H1 (cell line): ENCODE data around the gene PRDM2. TPM values are rescaled to one million over a fixed set of nuclear protein-coding genes. Genes with fewer than 3 reads are reported as not detected.

Source experiments
- CTCF ChIA-PET: fragments of 300-600 bp; sonication (Branson Sonifier 250); formaldehyde crosslinking; loops from one replicate; lab custom pipeline; 2021; ENCODE audit not compliant: partially characterized antibody; lab: Charles Lee
- POLR2A ChIA-PET: fragments of 300-600 bp; sonication (Branson Sonifier 250); formaldehyde crosslinking; loops from one replicate; lab custom pipeline; 2021; ENCODE audit warnings: inconsistent platforms; ENCODE audit not compliant: partially characterized antibody; lab: Charles Lee
- DNase-seq, 2 experiments: peaks; one replicate each; pipeline versions ENCODE4 v3.0.0 to v3.0.0-alpha.2; 2010 to 2022; ENCODE audit warnings: low spot score in 2 of 2, low read depth in 1 of 2, mixed read lengths in 1 of 2
- FAIRE-seq: peaks from 2 replicates; lab custom pipeline; 2011; peaks lifted over from hg19 to GRCh38; lab: Jason Lieb, UNC
- H2AFZ ChIP-seq: 2 replicates; pipeline ENCODE4 v1.8.1; 2012; ENCODE audit warnings: low read length, inconsistent platforms
- H2AK5ac ChIP-seq: 2 replicates; pipeline ENCODE4 v1.6.1; 2013; ENCODE audit warnings: low read depth, low read length
- H2BK120ac ChIP-seq: replicated peaks from 2 replicates; pipeline ENCODE3; 2013; ENCODE audit warnings: low read depth, low read length, inconsistent platforms
- H2BK12ac ChIP-seq: 2 replicates; pipeline ENCODE4 v1.6.1; 2013; ENCODE audit warnings: low read depth, low read length
- H2BK15ac ChIP-seq: 2 replicates; pipeline ENCODE4 v1.6.1; 2013; ENCODE audit warnings: low read length
- H2BK20ac ChIP-seq: 2 replicates; pipeline ENCODE4 v1.6.1; 2013; ENCODE audit warnings: low read length
- H2BK5ac ChIP-seq: 2 replicates; pipeline ENCODE4 v1.6.1; 2013; ENCODE audit warnings: low read depth, low read length
- H3K14ac ChIP-seq: 2 replicates; pipeline ENCODE4 v1.6.1; 2013; ENCODE audit warnings: inconsistent platforms; ENCODE audit not compliant: insufficient read length
- H3K18ac ChIP-seq: 2 replicates; pipeline ENCODE4 v1.6.1; 2013; ENCODE audit warnings: low read length; ENCODE audit errors: extremely low read depth
- H3K23ac ChIP-seq: 2 replicates; pipeline ENCODE4 v1.6.1; 2013; ENCODE audit warnings: inconsistent platforms; ENCODE audit not compliant: insufficient read length
- H3K23me2 ChIP-seq: 2 replicates; pipeline ENCODE4 v1.6.1; 2013; ENCODE audit warnings: low read depth, low read length
- H3K27ac ChIP-seq: 2 replicates; pipeline ENCODE4 v1.6.1; 2011; ENCODE audit warnings: low read depth, low read length, inconsistent platforms
- H3K27me3 ChIP-seq, 4 experiments: replicated peaks in 1 of 4; 1 replicate in 1 of 4; 2 replicates in 3 of 4; pipeline versions ENCODE4 v1.6.1 to v1.8.1; 2011 to 2013; ENCODE audit warnings: low read length in 3 of 4, mild to moderate bottlenecking in 3 of 4, inconsistent platforms in 2 of 4, mixed read lengths in 2 of 4, moderate library complexity in 1 of 4; ENCODE audit not compliant: control insufficient read depth in 3 of 4, insufficient read depth in 3 of 4; ENCODE audit errors: extremely low read depth in 1 of 4
- H3K36me3 ChIP-seq, 4 experiments: 2 replicates each; pipeline versions ENCODE4 v1.6.1 to v1.8.1; 2011 to 2013; ENCODE audit warnings: mild to moderate bottlenecking in 4 of 4, low read length in 3 of 4, moderate library complexity in 2 of 4, control low read depth in 1 of 4, inconsistent platforms in 1 of 4; ENCODE audit not compliant: insufficient read depth in 4 of 4, control insufficient read depth in 2 of 4
- H3K4ac ChIP-seq: replicated peaks from 2 replicates; pipeline ENCODE3; 2013; ENCODE audit warnings: low read length, low read depth, mixed read lengths, inconsistent platforms; ENCODE audit not compliant: insufficient read length
- H3K4me1 ChIP-seq, 4 experiments: replicated peaks in 1 of 4; 1 replicate in 1 of 4; 2 replicates in 3 of 4; pipeline versions ENCODE4 v1.6.1 to v1.8.1; 2011 to 2013; ENCODE audit warnings: low read length in 3 of 4, inconsistent platforms in 2 of 4, mixed read lengths in 1 of 4; ENCODE audit not compliant: insufficient read depth in 4 of 4, control insufficient read depth in 3 of 4
- H3K4me2 ChIP-seq, 2 experiments: 2 replicates each; pipeline versions ENCODE4 v1.6.1 to v1.8.1; 2011 to 2013; ENCODE audit warnings: low read depth in 2 of 2, low read length in 2 of 2, control low read depth in 1 of 2, inconsistent platforms in 1 of 2, mild to moderate bottlenecking in 1 of 2; ENCODE audit not compliant: insufficient read depth in 1 of 2
- H3K4me3 ChIP-seq, 4 experiments: fragments of 200-600, 300-600 bp in 1 of 4; sonication (generic), shearing (Covaris generic), sonication (Bioruptor Twin) in 1 of 4; 2 replicates each; pipeline versions ENCODE4 v1.5.1 to v1.8.1; 2011 to 2016; ENCODE audit warnings: low read length in 4 of 4, low read depth in 3 of 4, control low read depth in 2 of 4, inconsistent platforms in 2 of 4, mild to moderate bottlenecking in 2 of 4, mixed read lengths in 1 of 4, moderate library complexity in 1 of 4; ENCODE audit not compliant: insufficient read depth in 2 of 4; ENCODE audit errors: extremely low read depth in 1 of 4
- H3K56ac ChIP-seq: replicated peaks from 2 replicates; pipeline ENCODE3; 2013; ENCODE audit warnings: low read depth, mild to moderate bottlenecking, mixed read lengths, low read length, inconsistent platforms; ENCODE audit not compliant: insufficient read length
- H3K79me1 ChIP-seq: 2 replicates; pipeline ENCODE4 v1.6.1; 2013; ENCODE audit warnings: low read depth, low read length, control low read depth
- H3K79me2 ChIP-seq, 2 experiments: 2 replicates each; pipeline versions ENCODE4 v1.6.1 to v1.8.1; 2012 to 2013; ENCODE audit warnings: low read length in 2 of 2, mild to moderate bottlenecking in 2 of 2, inconsistent platforms in 1 of 2; ENCODE audit not compliant: insufficient read depth in 2 of 2, control insufficient read depth in 1 of 2
- H3K9ac ChIP-seq, 4 experiments: replicated peaks in 1 of 4; 1 replicate in 1 of 4; 2 replicates in 3 of 4; pipeline versions ENCODE4 v1.6.1 to v1.8.1; 2011 to 2013; ENCODE audit warnings: low read depth in 3 of 4, low read length in 3 of 4, control low read depth in 2 of 4, mild to moderate bottlenecking in 2 of 4, moderate library complexity in 2 of 4, inconsistent platforms in 1 of 4; ENCODE audit errors: extremely low read depth in 1 of 4
- H3K9me3 ChIP-seq, 2 experiments: 2 replicates each; pipeline versions ENCODE4 v1.6.1 to v1.8.1; 2012 to 2013; ENCODE audit warnings: mild to moderate bottlenecking in 2 of 2, moderate library complexity in 2 of 2, control low read depth in 1 of 2, inconsistent platforms in 1 of 2, low read depth in 1 of 2, low read length in 1 of 2, mixed read lengths in 1 of 2; ENCODE audit not compliant: insufficient read depth in 2 of 2
- H4K20me1 ChIP-seq, 2 experiments: replicated peaks in 1 of 2; 2 replicates each; pipeline versions ENCODE3 to v1.8.1; 2011 to 2013; ENCODE audit warnings: inconsistent platforms in 2 of 2, low read length in 2 of 2, mild to moderate bottlenecking in 1 of 2; ENCODE audit not compliant: insufficient read depth in 2 of 2, control insufficient read depth in 1 of 2
- H4K5ac ChIP-seq: 2 replicates; pipeline ENCODE4 v1.6.1; 2013; ENCODE audit warnings: low read length, low read depth, mixed read lengths, inconsistent platforms; ENCODE audit not compliant: insufficient read length
- H4K8ac ChIP-seq: 2 replicates; pipeline ENCODE4 v1.8.0; 2013; ENCODE audit warnings: mild to moderate bottlenecking, moderate library complexity, low read length, inconsistent platforms; ENCODE audit not compliant: insufficient read depth; ENCODE audit errors: extremely low read depth
- H4K91ac ChIP-seq: replicated peaks from 2 replicates; pipeline ENCODE3; 2013; ENCODE audit warnings: low read length, mixed read lengths, inconsistent platforms; ENCODE audit not compliant: insufficient read length
- BCL11A ChIP-seq, 2 experiments: IDR thresholded peaks; one replicate each; pipeline ENCODE4 v1.6.1; 2011; ENCODE audit warnings: low read depth in 2 of 2, low read length in 2 of 2, mild to moderate bottlenecking in 2 of 2
- CBX5 ChIP-seq: fragments of 300-800, 300-1000 bp; sonication (generic); IDR thresholded peaks from 2 replicates; pipeline ENCODE4 v1.7.1; 2016; ENCODE audit warnings: antibody characterized with exemption, low read length, low read depth
- CREB1 ChIP-seq: IDR thresholded peaks from 2 replicates; pipeline ENCODE4 v1.6.1; 2012; ENCODE audit warnings: inconsistent platforms
- CTCF ChIP-seq, 3 experiments: IDR thresholded peaks; 1 replicate in 2 of 3; 2 replicates in 1 of 3; pipeline versions ENCODE4 v1.5.1 to v1.6.1; 2011; ENCODE audit warnings: low read length in 3 of 3, mild to moderate bottlenecking in 3 of 3, inconsistent platforms in 2 of 3, low read depth in 1 of 3, moderate library complexity in 1 of 3; ENCODE audit not compliant: insufficient read depth in 1 of 3; ENCODE audit errors: control extremely low read depth in 1 of 3
- E2F6 ChIP-seq: IDR thresholded peaks from 2 replicates; pipeline ENCODE4 v1.6.1; 2012; ENCODE audit warnings: inconsistent platforms
- JUN ChIP-seq: IDR thresholded peaks from 2 replicates; pipeline ENCODE4 v1.6.1; 2011; ENCODE audit warnings: low read depth, mild to moderate bottlenecking, improper control_type of control experiment, low read length
- NRF1 ChIP-seq: IDR thresholded peaks from 2 replicates; pipeline ENCODE4 v1.6.1; 2011; ENCODE audit warnings: mild to moderate bottlenecking, low read depth, low read length, improper control_type of control experiment
- RBBP5 ChIP-seq: IDR thresholded peaks from 2 replicates; pipeline ENCODE4 v1.7.1; 2012; ENCODE audit warnings: low read depth, mild to moderate bottlenecking, inconsistent platforms, low read length, moderate library complexity, borderline replicate concordance
- SRF ChIP-seq: IDR thresholded peaks from 2 replicates; pipeline ENCODE4 v1.6.1; 2011; ENCODE audit warnings: mild to moderate bottlenecking, low read depth, low read length, moderate library complexity
- TAF1 ChIP-seq: IDR thresholded peaks from 2 replicates; pipeline ENCODE4 v1.6.1; 2011; ENCODE audit warnings: mild to moderate bottlenecking, low read depth, low read length
- TAF7 ChIP-seq: optimal IDR thresholded peaks from 2 replicates; pipeline ENCODE3; 2011; ENCODE audit warnings: low read depth, mild to moderate bottlenecking, inconsistent platforms, low read length, moderate library complexity, borderline replicate concordance
- WGBS, 2 experiments: shearing (Covaris generic) in 1 of 2; methylation state at CpG; one replicate each; pipeline versions ENCODE4 v1.1.6 to v1.1.7; 2013 to 2015; ENCODE audit warnings: low lambda C conversion rate in 2 of 2, mixed read lengths in 2 of 2, inconsistent platforms in 1 of 2, low coverage in 1 of 2, missing lambda C conversion rate in 1 of 2; ENCODE audit not compliant: insufficient replicate concordance in 2 of 2, insufficient coverage in 1 of 2, insufficient read length in 1 of 2; ENCODE audit errors: extremely low coverage in 1 of 2, missing lambda C conversion rate in 1 of 2; 5-methylcytosine and 5-hydroxymethylcytosine counted together
- polyA plus RNA-seq, 7 experiments: library from polyadenylated mRNA; depleted of rRNA in 3 of 7; stranded (reverse) in 5 of 7; unstranded in 2 of 7; fragments of >200 nt in 5 of 7; fragments of 200-250 nt in 2 of 7; gene quantifications; 1 replicate in 5 of 7; 2 replicates in 1 of 7; 4 replicates in 1 of 7; pipeline versions ENCODE4 v1.2.1 to v1.2.3, GENCODE V29; 2011 to 2013; ENCODE audit warnings: missing spikeins in 2 of 7, mixed read lengths in 2 of 7
- total RNA-seq: library from RNA; stranded (reverse); fragmentation: NEBNext Ultra II Directional; extraction: Animal tissue kit (Norgen Biotek cat#: 25700); gene quantifications from 2 replicates; pipeline ENCODE4 v1.2.1, GENCODE V29; 2021

PRDM2 gene
- total and polyA plus RNA-seq, 2 of the 8 experiments (the other 6 are each of a cell fraction or from before 2014, with no cell fraction given): 5.8 to 21.2 TPM

GRCh38 chr1:13769830-13770229 lies 69.8 kb downstream of the PRDM2 start:
- no peak overlapping the region for H2BK5ac ChIP-seq
- H3K9me3 ChIP-seq: no peaks in the 10 kb centered on the region
- H3K4me3 ChIP-seq: no peak overlapping the region
- ChIA-PET CTCF (interaction anchor here (0.7 kb wide), 1 partner anchor 13 kb away, joined by 3 read pairs; no protein-coding TSS in a partner anchor), POLR2A (no interaction called here)
- peaks cover 3% of the 10 kb centered on the region for H3K79me1 ChIP-seq
- H4K20me1 ChIP-seq: peaks cover 0 to 6% of the 10 kb centered on the region in 2 experiments
- DNase-seq (no peak), FAIRE-seq (no peak)
- H3K23me2 ChIP-seq: no peaks in the 10 kb centered on the region
- H3K56ac ChIP-seq: no peak overlapping the region
- no peak overlapping the region for H2BK15ac ChIP-seq
- H4K5ac ChIP-seq: no peak overlapping the region
- no peak overlapping the region for H3K27ac ChIP-seq
- H4K91ac ChIP-seq: no peak overlapping the region
- H4K8ac ChIP-seq: no peak overlapping the region
- H3K4me1 ChIP-seq: peaks cover 0 to 2% (median under 1%) of the 10 kb centered on the region in 4 experiments; a peak in 2 of 7 replicates
- H2BK12ac ChIP-seq: no peak overlapping the region
- peaks cover 0 to 13% of the 10 kb centered on the region in 2 experiments; a peak in 2 of 4 replicates for H3K79me2 ChIP-seq
- no peak overlapping the region for H2AFZ ChIP-seq
- H3K14ac ChIP-seq: no peak overlapping the region
- H3K27me3 ChIP-seq: no peaks in the 10 kb centered on the region
- H3K4me2 ChIP-seq: no peak overlapping the region
- no peak overlapping the region for H2AK5ac ChIP-seq
- WGBS, 2 experiments: 94% methylated on average over 5 of the region's 5 CpGs; no CpG with 5 or more reads in 1 of the 2 experiments
- H2BK120ac ChIP-seq: no peak overlapping the region
- no peak overlapping the region for H3K9ac ChIP-seq
- H2BK20ac ChIP-seq: no peak overlapping the region
- H3K23ac ChIP-seq: no peak overlapping the region
- no peaks in the 10 kb centered on the region; a peak in 1 of 8 replicates for H3K36me3 ChIP-seq
- no peak overlapping the region for H3K4ac ChIP-seq
- no peak overlapping the region for H3K18ac ChIP-seq
- TF ChIP-seq CBX5: no peak
- TF ChIP-seq CTCF (IDR thresholded peaks at IDR 0.05; ENCODE audit: control extremely low read depth in 1 of 3, insufficient read depth in 1 of 3, low read depth in 1 of 3, low read length in 3 of 3): no peak
- TF ChIP-seq BCL11A (IDR thresholded peaks at IDR 0.05; ENCODE audit: low read depth in 2 of 2, low read length in 2 of 2): no peak
- TF ChIP-seq JUN: no peak
- TF ChIP-seq SRF: no peak
- TF ChIP-seq RBBP5: no peak
- TF ChIP-seq E2F6: no peak
- TF ChIP-seq TAF7: no peak
- no peak for TF ChIP-seq NRF1
- no peak for TF ChIP-seq TAF1
- no peak for TF ChIP-seq CREB1
